AG09309 (cell line): ENCODE results near the gene ERC1.

Source experiments
- DNase-seq: peaks from one replicate; pipeline ENCODE4 v3.0.0-alpha.2; 2010; ENCODE audit warnings: low read depth
- H3K4me3 ChIP-seq: 2 replicates; pipeline ENCODE4 v1.5.1; 2011; ENCODE audit warnings: mild to moderate bottlenecking, low read depth, low read length, moderate library complexity; ENCODE audit not compliant: control insufficient read depth
- TF ChIP-seq, protein P1 (sequence below): IDR thresholded peaks from 2 replicates; pipeline ENCODE4 v1.5.1; 2011; ENCODE audit warnings: mild to moderate bottlenecking, low read depth, low read length, inconsistent platforms; ENCODE audit not compliant: insufficient read depth, control insufficient read depth; ENCODE audit errors: missing control alignments

The ERC1 gene

DNA sequence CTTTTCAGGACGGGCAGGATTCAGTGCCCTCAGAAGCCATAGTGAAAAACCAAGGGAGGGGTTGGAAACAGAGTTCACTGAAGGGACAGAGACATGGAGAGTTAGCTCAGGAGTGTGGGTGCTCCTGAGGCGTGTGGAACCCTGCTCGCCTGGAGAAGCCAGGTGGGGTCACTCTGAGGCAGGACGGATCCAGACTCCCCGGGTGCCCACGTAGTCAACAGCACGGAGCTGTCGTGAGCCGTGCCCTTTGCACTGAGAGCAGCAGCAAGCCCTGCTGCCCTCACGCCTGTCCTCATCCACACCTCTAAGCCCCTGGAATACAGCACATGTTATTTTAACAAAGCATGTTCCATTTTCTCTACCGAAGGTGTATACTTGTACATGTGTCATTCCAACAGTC is 488.6 kb downstream of the ERC1 start:
- TF ChIP-seq, protein P1, sequence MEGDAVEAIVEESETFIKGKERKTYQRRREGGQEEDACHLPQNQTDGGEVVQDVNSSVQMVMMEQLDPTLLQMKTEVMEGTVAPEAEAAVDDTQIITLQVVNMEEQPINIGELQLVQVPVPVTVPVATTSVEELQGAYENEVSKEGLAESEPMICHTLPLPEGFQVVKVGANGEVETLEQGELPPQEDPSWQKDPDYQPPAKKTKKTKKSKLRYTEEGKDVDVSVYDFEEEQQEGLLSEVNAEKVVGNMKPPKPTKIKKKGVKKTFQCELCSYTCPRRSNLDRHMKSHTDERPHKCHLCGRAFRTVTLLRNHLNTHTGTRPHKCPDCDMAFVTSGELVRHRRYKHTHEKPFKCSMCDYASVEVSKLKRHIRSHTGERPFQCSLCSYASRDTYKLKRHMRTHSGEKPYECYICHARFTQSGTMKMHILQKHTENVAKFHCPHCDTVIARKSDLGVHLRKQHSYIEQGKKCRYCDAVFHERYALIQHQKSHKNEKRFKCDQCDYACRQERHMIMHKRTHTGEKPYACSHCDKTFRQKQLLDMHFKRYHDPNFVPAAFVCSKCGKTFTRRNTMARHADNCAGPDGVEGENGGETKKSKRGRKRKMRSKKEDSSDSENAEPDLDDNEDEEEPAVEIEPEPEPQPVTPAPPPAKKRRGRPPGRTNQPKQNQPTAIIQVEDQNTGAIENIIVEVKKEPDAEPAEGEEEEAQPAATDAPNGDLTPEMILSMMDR, result no peak
- no peak for DNase-seq
- no peak overlapping the region for H3K4me3 ChIP-seq

DNA sequence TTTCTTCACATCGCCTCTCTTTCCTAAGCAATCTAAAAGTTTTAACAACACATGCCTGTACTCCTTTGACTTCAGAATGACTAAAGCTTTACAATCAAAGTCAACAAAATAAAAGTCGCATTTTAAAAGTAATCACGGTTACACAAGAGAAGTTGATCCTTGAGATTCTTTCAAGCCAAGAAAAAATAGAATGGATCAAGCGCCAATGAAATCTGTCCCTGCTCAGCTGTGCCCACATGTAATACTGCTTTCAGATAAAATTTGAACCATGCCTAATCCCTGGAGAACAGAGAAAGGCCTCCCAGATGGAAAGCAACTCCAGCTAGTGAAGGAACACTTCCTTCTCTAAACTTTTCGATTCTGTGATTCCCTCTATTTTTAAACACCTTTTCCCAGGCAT is 490.3 kb downstream of the ERC1 start:
- no peak for DNase-seq
- H3K4me3 ChIP-seq, result no peak overlapping the region
- TF ChIP-seq, protein P1, result no peak

GRCh38 chr12:1481906-1482305 is 490.9 kb downstream of the ERC1 start:
- no peak overlapping the region for H3K4me3 ChIP-seq
- TF ChIP-seq, protein P1, result no peak
- no peak for DNase-seq

DNA sequence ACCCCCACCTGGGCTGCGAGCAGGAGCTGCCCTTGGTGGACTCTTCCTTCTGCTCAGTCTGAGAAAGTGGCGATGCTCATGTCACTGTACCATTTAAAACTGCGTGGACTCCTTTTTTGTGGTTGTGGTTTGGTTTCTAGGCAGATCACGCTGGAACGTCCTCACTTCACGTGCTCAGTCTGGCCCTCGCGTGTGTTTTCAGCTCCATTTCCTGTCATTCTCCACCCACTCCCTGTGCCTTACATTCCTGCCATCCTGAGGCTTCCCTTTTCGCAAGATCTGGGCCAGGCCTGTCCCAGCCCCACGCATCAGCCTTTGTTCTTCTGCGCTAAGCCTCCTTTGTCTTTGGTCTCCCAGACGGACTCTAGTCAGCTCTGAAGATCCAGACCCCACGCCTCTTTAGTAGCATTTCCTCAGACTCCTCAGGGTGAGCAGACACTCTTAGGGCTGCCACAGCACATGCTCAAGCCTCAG is 497.9 kb downstream of the ERC1 start:
- H3K4me3 ChIP-seq, result no peak overlapping the region
- DNase-seq, result no peak
- TF ChIP-seq, protein P1, result no peak

DNA sequence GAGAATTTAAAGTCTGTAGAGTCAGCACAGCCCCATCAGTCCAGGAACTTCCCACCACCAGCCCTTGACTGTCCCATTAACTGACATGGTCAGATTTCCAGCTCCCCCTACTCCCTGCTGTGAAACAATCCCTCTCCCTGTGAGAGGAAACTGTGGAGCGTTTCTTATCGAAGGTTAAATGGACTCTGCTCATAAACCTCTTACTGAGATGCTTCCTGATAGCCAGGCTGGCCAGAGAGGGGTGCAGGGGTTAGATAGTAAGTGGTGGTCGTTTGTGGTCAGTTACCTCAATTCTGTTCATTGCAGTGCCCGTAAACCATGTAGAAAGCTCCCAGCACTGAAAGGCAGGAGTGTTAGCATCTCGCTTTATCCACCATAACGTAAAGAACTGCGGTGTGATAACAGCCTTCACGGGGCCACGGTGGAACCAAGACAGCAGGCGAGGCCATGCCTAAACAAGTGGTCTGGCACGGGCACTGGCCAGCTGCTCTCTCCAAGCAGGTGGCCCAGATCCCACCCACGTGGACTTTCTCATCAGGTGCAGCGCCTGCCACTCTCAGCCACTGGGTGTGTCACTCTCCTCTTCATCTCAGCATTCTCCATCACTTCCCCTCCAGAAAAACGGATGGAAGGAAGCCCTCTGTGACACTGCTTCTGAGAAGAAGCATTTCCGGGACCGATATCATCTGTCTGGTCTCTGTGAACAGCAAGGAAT is 501.1 kb downstream of the ERC1 start:
- H3K4me3 ChIP-seq, result no peak overlapping the region
- no peak for DNase-seq
- TF ChIP-seq, protein P1, result no peak

DNA sequence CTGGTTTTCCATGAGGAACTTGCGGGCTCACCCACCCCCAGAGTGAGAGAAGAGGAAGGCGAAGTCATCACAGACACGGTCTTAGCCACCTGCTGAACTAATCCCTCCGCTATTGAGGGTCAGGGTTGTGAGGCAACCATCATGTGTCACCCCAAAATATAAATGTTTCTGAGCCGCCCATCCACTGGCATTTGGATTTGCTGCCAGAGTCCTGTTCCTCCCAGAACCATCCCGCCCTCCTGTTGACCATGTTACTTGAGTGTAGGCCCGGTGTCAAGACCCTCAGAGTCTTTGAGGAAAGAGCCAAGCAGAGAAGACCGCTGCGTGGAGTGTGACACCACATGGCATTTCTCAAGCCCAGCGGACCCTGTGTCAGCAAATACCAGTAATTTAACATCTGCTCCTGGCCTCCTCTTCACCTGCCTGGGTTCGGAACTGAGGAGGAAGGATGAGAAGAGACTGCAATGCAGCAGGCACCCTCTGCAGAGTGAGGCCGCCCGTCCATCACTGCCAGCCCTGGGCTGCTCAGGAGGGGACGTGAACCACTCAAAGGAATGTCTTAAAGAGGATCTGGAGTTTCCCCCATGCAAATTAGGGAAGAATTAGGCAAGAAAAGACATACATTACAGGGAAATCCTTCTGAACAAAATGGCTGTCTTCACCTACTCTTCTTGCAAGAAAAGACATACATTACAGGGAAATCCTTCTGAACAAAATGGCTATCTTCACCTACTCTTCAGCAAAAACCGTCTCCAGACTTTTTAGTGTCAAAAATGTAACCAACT is 502.9 kb downstream of the ERC1 start:
- TF ChIP-seq, protein P1, result no peak
- H3K4me3 ChIP-seq, result no peak overlapping the region

More for the DNA sequence above, 502.9 kb downstream of the ERC1 start:
- DNase-seq, result no peak
